NB4 (cell line): ENCODE measurements around the gene DEPDC1.

ENCODE experiments used
- CTCF ChIP-seq: IDR thresholded peaks from one replicate; pipeline ENCODE4 v1.5.1; 2012; ENCODE audit warnings: low read depth, low read length
- MAX ChIP-seq: IDR thresholded peaks from 2 replicates; pipeline ENCODE4 v1.6.1; 2011; ENCODE audit warnings: low read depth, low read length
- MYC ChIP-seq: IDR thresholded peaks from 2 replicates; pipeline ENCODE4 v1.6.1; 2011; ENCODE audit warnings: low read depth, low read length
- POLR2A ChIP-seq: IDR thresholded peaks from 2 replicates; pipeline ENCODE4 v1.6.1; 2011; ENCODE audit warnings: mild to moderate bottlenecking; ENCODE audit not compliant: insufficient read length; ENCODE audit errors: extremely low read depth

- no peak for TF ChIP-seq POLR2A
- peak; percentile 47 for TF ChIP-seq CTCF
- no peak for TF ChIP-seq MAX
- no peak for TF ChIP-seq MYC
Measured at GRCh38 chr1:68470388-68470970, 26.4 kb downstream of the DEPDC1 start.
